H9 (cell line): Measurements from ENCODE around the gene FYTTD1. TPM values are rescaled to one million over a fixed set of nuclear protein-coding genes. Genes with fewer than 3 reads are reported as not detected.

Source experiments
- DNase-seq: peaks from one replicate; pipeline ENCODE4 v3.0.0-alpha.2; 2017
- H2AFZ ChIP-seq: one replicate; pipeline ENCODE4 v1.6.1; 2013; ENCODE audit warnings: mild to moderate bottlenecking, low read length, control low read depth, moderate library complexity
- H2AK5ac ChIP-seq: 2 replicates; pipeline ENCODE4 v1.6.1; 2013; ENCODE audit warnings: low read length, control low read depth, mixed read lengths; ENCODE audit not compliant: insufficient read length
- H2BK120ac ChIP-seq: one replicate; pipeline ENCODE4 v1.6.1; 2013; ENCODE audit warnings: low read depth, mild to moderate bottlenecking, low read length, control low read depth, inconsistent platforms; ENCODE audit not compliant: poor library complexity, severe bottlenecking
- H2BK12ac ChIP-seq: 2 replicates; pipeline ENCODE4 v1.6.1; 2013; ENCODE audit warnings: low read length, control low read depth, mixed read lengths, low read depth; ENCODE audit not compliant: insufficient read length
- H2BK15ac ChIP-seq: 2 replicates; pipeline ENCODE4 v1.6.1; 2013; ENCODE audit warnings: low read depth, low read length, control low read depth
- H2BK20ac ChIP-seq: one replicate; pipeline ENCODE4 v1.6.1; 2013; ENCODE audit warnings: low read depth, mild to moderate bottlenecking, low read length, control low read depth, inconsistent platforms; ENCODE audit not compliant: poor library complexity, severe bottlenecking
- H2BK5ac ChIP-seq: 2 replicates; pipeline ENCODE4 v1.6.1; 2013; ENCODE audit warnings: low read length, control low read depth, mixed read lengths; ENCODE audit not compliant: insufficient read length
- H3K14ac ChIP-seq: 2 replicates; pipeline ENCODE4 v1.6.1; 2013; ENCODE audit warnings: low read length, control low read depth; ENCODE audit not compliant: insufficient read depth
- H3K18ac ChIP-seq: 2 replicates; pipeline ENCODE4 v1.6.1; 2013; ENCODE audit warnings: low read depth, mild to moderate bottlenecking, mixed read lengths, low read length, control low read depth; ENCODE audit not compliant: insufficient read length
- H3K23ac ChIP-seq: 2 replicates; pipeline ENCODE4 v1.6.1; 2013; ENCODE audit warnings: low read length, control low read depth, mixed read lengths, low read depth; ENCODE audit not compliant: insufficient read length
- H3K23me2 ChIP-seq: 2 replicates; pipeline ENCODE4 v1.6.1; 2013; ENCODE audit warnings: low read depth, mild to moderate bottlenecking, mixed read lengths, low read length, control low read depth; ENCODE audit not compliant: insufficient read length, poor library complexity, severe bottlenecking
- H3K27ac ChIP-seq: 2 replicates; pipeline ENCODE4 v1.5.1; 2013; ENCODE audit warnings: low read length, control low read depth, mixed read lengths, low read depth; ENCODE audit not compliant: insufficient read length
- H3K27me3 ChIP-seq: 2 replicates; pipeline ENCODE4 v1.6.1; 2013; ENCODE audit warnings: low read length, control low read depth, inconsistent platforms; ENCODE audit not compliant: insufficient read depth
- H3K4ac ChIP-seq: 2 replicates; pipeline ENCODE4 v1.6.1; 2013; ENCODE audit warnings: low read depth, mild to moderate bottlenecking, control low read depth, inconsistent platforms, low read length, moderate library complexity
- H3K4me1 ChIP-seq: 2 replicates; pipeline ENCODE4 v1.6.1; 2013; ENCODE audit warnings: low read length, control low read depth, inconsistent platforms; ENCODE audit not compliant: insufficient read depth
- H3K4me2 ChIP-seq: 2 replicates; pipeline ENCODE4 v1.6.1; 2013; ENCODE audit warnings: low read length, control low read depth, mixed read lengths; ENCODE audit not compliant: insufficient read length, insufficient read depth
- H3K56ac ChIP-seq: 2 replicates; pipeline ENCODE4 v1.6.1; 2013; ENCODE audit warnings: low read depth, mild to moderate bottlenecking, mixed read lengths, low read length, control low read depth; ENCODE audit not compliant: insufficient read length
- H3K79me1 ChIP-seq: 2 replicates; pipeline ENCODE4 v1.6.1; 2013; ENCODE audit warnings: low read depth, mild to moderate bottlenecking, moderate library complexity, low read length, control low read depth, inconsistent platforms; ENCODE audit not compliant: insufficient read depth, poor library complexity, severe bottlenecking
- H3K79me2 ChIP-seq: 2 replicates; pipeline ENCODE4 v1.6.1; 2013; ENCODE audit warnings: low read length, control low read depth, inconsistent platforms; ENCODE audit not compliant: insufficient read depth
- H3K9ac ChIP-seq: 2 replicates; pipeline ENCODE4 v1.6.1; 2013; ENCODE audit warnings: low read length, control low read depth, mixed read lengths; ENCODE audit not compliant: insufficient read length; ENCODE audit errors: extremely low read depth
- H3K9me3 ChIP-seq: one replicate; pipeline ENCODE4 v1.6.1; 2013; ENCODE audit warnings: low read depth, low read length, inconsistent platforms; ENCODE audit not compliant: control insufficient read depth
- H3T11ph ChIP-seq: one replicate; pipeline ENCODE4 v1.6.1; 2013; ENCODE audit warnings: mild to moderate bottlenecking, low read length, control low read depth, inconsistent platforms
- H4K20me1 ChIP-seq: one replicate; pipeline ENCODE4 v1.6.1; 2013; ENCODE audit not compliant: control insufficient read depth, insufficient read length, insufficient read depth
- H4K5ac ChIP-seq: 2 replicates; pipeline ENCODE4 v1.6.1; 2013; ENCODE audit warnings: low read depth, mild to moderate bottlenecking, mixed read lengths, low read length, control low read depth; ENCODE audit not compliant: insufficient read length
- H4K8ac ChIP-seq: replicated peaks from 2 replicates; pipeline ENCODE4 v1.6.1; 2013; ENCODE audit warnings: low read length, control low read depth, mixed read lengths, low read depth; ENCODE audit not compliant: insufficient read length
- H4K91ac ChIP-seq: 2 replicates; pipeline ENCODE4 v1.6.1; 2013; ENCODE audit warnings: low read depth, mild to moderate bottlenecking, moderate library complexity, mixed read lengths, low read length, control low read depth; ENCODE audit not compliant: insufficient read length
- H3K27ac Mint-ChIP-seq, 3 experiments: 2 replicates in 2 of 3; 3 replicates in 1 of 3; pipeline ENCODE4 v1.8.0; 2020 to 2021; ENCODE audit warnings: mixed read lengths in 3 of 3, mild to moderate bottlenecking in 1 of 3, moderate library complexity in 1 of 3
- H3K27me3 Mint-ChIP-seq: 2 replicates; pipeline ENCODE4 v1.8.0; 2021; ENCODE audit warnings: low read depth, mild to moderate bottlenecking, moderate library complexity, mixed read lengths
- H3K36me3 Mint-ChIP-seq, 3 experiments: 2 replicates in 2 of 3; 3 replicates in 1 of 3; pipeline ENCODE4 v1.8.0; 2020 to 2021; ENCODE audit warnings: low read depth in 3 of 3, mixed read lengths in 3 of 3; ENCODE audit not compliant: insufficient read depth in 1 of 3
- H3K4me1 Mint-ChIP-seq, 2 experiments: 2 replicates each; pipeline ENCODE4 v1.8.0; 2020; ENCODE audit warnings: mixed read lengths in 2 of 2
- H3K4me3 Mint-ChIP-seq, 2 experiments: 2 replicates in 1 of 2; 3 replicates in 1 of 2; pipeline ENCODE4 v1.8.0; 2020 to 2021; ENCODE audit warnings: mild to moderate bottlenecking in 2 of 2, mixed read lengths in 2 of 2, moderate library complexity in 1 of 2
- H3K9me3 Mint-ChIP-seq, 2 experiments: 2 replicates in 1 of 2; 3 replicates in 1 of 2; pipeline ENCODE4 v1.8.0; 2020; ENCODE audit warnings: mild to moderate bottlenecking in 2 of 2, mixed read lengths in 2 of 2, moderate library complexity in 1 of 2
- CTCF ChIP-seq: fragments of 200-600 bp; sonication (generic); conservative IDR thresholded peaks from 3 replicates; pipeline ENCODE4 v1.8.0; 2021; ENCODE audit warnings: antibody characterized with exemption, mild to moderate bottlenecking
- WGBS: extraction: QIAGEN DNeasy Blood & Tissue Kit; methylation state at CpG from one replicate; pipeline ENCODE4 v1.1.7; 2013; ENCODE audit warnings: missing lambda C conversion rate, low lambda C conversion rate, mixed read lengths; ENCODE audit not compliant: insufficient read length; ENCODE audit errors: extremely low coverage; 5-methylcytosine and 5-hydroxymethylcytosine counted together
- total RNA-seq: library from RNA; stranded (reverse); gene quantifications from 2 replicates; pipeline ENCODE4 v1.2.1, GENCODE V29; 2021

Gene FYTTD1
- total RNA-seq, 1 experiment from 2014 or later: 19.4 TPM

GRCh38 chr3:197753263-197753662 is 3.6 kb downstream of the FYTTD1 start:
- no CpG with 5 or more reads among the region's 3 CpGs for WGBS
- Histone ChIP-seq H3K14ac (no peak overlapping the region), H3K56ac (no peak overlapping the region), H3K4ac (no peak overlapping the region), H2BK5ac (no peak overlapping the region), H3K4me1 (no peaks in the 10 kb centered on the region), H3K23ac (no peak overlapping the region), H3K27ac (no peak overlapping the region), H3K9ac (no peak overlapping the region), H2AK5ac (no peak overlapping the region), H2BK120ac (no peak overlapping the region), H3K27me3 (peaks cover 5% of the 10 kb centered on the region; the same call in 1 of the 2 replicates), H3K9me3 (no peaks in the 10 kb centered on the region), H3K79me1 (peaks cover 2% of the 10 kb centered on the region), H4K20me1 (no peaks in the 10 kb centered on the region), H4K91ac (no peak overlapping the region), H4K5ac (no peak overlapping the region), H4K8ac (no peak overlapping the region), H3K18ac (no peak overlapping the region), H2AFZ (no peak overlapping the region), H2BK15ac (no peak overlapping the region), H2BK20ac (no peak overlapping the region), H3K79me2 (no peaks in the 10 kb centered on the region), H3T11ph (no peak overlapping the region), H3K23me2 (peaks cover 18% of the 10 kb centered on the region), H3K4me2 (no peak overlapping the region), H2BK12ac (no peak overlapping the region)
- Mint-ChIP-seq H3K4me3 (no peak overlapping the region), H3K27me3 (peaks cover 31% of the 10 kb centered on the region), H3K27ac (no peak overlapping the region), H3K4me1 (peaks cover 14 to 18% of the 10 kb centered on the region in 2 experiments), H3K36me3 (peaks cover 0 to 2% (median 0%) of the 10 kb centered on the region in 3 experiments; a peak in 4 of 7 replicates), H3K9me3 (no peaks in the 10 kb centered on the region)
- DNase-seq: no peak
- no peak; the same call in 2 of the 3 replicates for TF ChIP-seq CTCF
